GM19043 (cell line): ENCODE measurements around the gene ATXN1.
A peak's percentile ranks its signal among the peaks of the same experiment; 100 is the strongest.

ENCODE experiments used
- ATAC-seq: cut with Tn5 transposase; IDR thresholded peaks from one replicate; pipeline ENCODE4 v1.9.1; 2021; ENCODE audit warnings: low read depth; ENCODE audit not compliant: unreplicated experiment

The ATXN1 gene

GRCh38 chr6:16659466-16660156 lies 101.6 kb downstream of the ATXN1 start:
- ATAC-seq = no peak

GRCh38 chr6:16658348-16659034 lies 102.8 kb downstream of the ATXN1 start:
- ATAC-seq = no peak

- ATAC-seq = no peak
Observed at GRCh38 chr6:16657768-16658167, 103.5 kb downstream of the ATXN1 start.

- no peak for ATAC-seq
Observed at GRCh38 chr6:16656451-16656850, 104.8 kb downstream of the ATXN1 start.

- no peak for ATAC-seq
Observed at GRCh38 chr6:16654701-16655100, 106.6 kb downstream of the ATXN1 start.

GRCh38 chr6:16653226-16653625 lies 108.0 kb downstream of the ATXN1 start:
- ATAC-seq = no peak

- peak; percentile 97 for ATAC-seq
Observed at GRCh38 chr6:16651871-16652270, 109.4 kb downstream of the ATXN1 start.

GRCh38 chr6:16649890-16650289 lies 111.4 kb downstream of the ATXN1 start:
- no peak for ATAC-seq

- no peak for ATAC-seq
Observed at GRCh38 chr6:16649241-16649640, 112.0 kb downstream of the ATXN1 start.

- ATAC-seq = no peak
Observed at GRCh38 chr6:16648003-16648402, 113.3 kb downstream of the ATXN1 start.

- no peak for ATAC-seq
Observed at GRCh38 chr6:16647422-16647821, 113.8 kb downstream of the ATXN1 start.

GRCh38 chr6:16644540-16645250 lies 116.6 kb downstream of the ATXN1 start:
- ATAC-seq = no peak

GRCh38 chr6:16639684-16640480 lies 121.4 kb downstream of the ATXN1 start:
- no peak for ATAC-seq

GRCh38 chr6:16637635-16638034 lies 123.6 kb downstream of the ATXN1 start:
- no peak for ATAC-seq

GRCh38 chr6:16635810-16636602 lies 125.3 kb downstream of the ATXN1 start:
- peak; percentile 40 for ATAC-seq

GRCh38 chr6:16635291-16635809 lies 125.9 kb downstream of the ATXN1 start:
- no peak for ATAC-seq

- ATAC-seq = no peak
Observed at GRCh38 chr6:16634855-16635254, 126.4 kb downstream of the ATXN1 start.

GRCh38 chr6:16633961-16634360 lies 127.3 kb downstream of the ATXN1 start:
- no peak for ATAC-seq

GRCh38 chr6:16633465-16633864 lies 127.8 kb downstream of the ATXN1 start:
- no peak for ATAC-seq

- no peak for ATAC-seq
Observed at GRCh38 chr6:16632101-16632500, 129.2 kb downstream of the ATXN1 start.
